ENCODE data around the gene E2F2. TPM values are rescaled to one million over a fixed set of nuclear protein-coding genes. Genes with fewer than 3 reads are reported as not detected.
"Not testable (repeated sequence)": the region's sequence is repeated elsewhere in the genome, so short reads cannot be mapped to it uniquely, and the experiment has no call there.

Gene E2F2
- polyA plus RNA-seq, 1 donor from 2014 or later, result 2.2 TPM

DNA sequence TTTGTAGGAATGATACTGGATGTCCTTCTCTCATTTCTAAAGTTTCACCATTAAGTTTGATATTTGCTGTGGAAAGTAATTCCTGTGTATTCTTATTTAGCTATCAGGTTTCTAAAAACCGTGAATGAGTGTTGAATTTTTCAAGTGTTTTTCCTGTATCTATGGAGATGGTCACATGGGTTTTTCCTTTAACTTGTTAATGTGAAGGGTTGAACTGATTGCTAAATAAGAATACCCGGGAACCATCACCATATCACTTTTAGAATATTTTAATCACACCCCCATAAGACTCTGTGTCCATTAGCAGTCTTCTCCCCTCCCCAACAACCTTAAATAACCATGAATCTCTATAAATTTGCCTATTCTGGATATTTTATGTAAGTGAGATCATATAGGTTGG lies 30.6 kb downstream of the E2F2 start:
- H3K27ac Mint-ChIP-seq, result no peak overlapping the region
- peak overlapping the region in 2 of 4 donors; percentile 49 to 70 for H3K4me3 Mint-ChIP-seq

DNA sequence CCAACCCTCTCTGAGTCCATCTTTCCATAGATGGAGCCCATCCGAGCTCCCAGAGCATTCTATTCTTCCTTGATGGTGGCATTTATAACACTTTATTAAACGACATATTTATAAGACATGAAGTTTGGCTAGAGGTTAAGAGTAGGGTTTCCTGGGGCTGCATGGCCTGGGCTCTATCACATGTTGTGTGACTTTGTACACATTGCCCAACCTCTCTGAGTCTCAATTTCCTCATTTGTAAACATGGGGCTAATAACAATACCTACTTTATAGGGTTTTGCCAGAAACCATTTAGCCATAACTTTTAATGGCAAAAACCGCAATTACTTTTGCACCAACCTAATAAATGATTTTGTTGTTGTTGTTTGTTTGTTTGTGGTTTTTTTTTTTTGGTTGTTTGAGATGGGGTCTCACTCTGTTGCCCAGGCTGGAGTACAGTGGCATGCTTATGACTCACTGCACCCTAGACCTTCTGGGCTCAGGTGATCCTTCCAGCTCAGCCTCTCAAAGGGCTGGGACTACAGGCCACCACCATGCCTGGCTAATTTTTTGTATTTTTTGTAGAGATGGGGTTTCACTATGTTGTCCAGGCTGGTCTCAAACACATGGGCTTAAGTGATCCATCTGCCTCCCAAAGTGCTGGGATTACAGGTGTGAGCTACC lies 33.1 kb downstream of the E2F2 start:
- peaks cover 9 to 17% (median 13%) of the 10 kb centered on the region in 3 donors for H3K4me1 Mint-ChIP-seq
- no peaks in the 10 kb centered on the region for H3K9me3 Mint-ChIP-seq
- H3K4me3 Mint-ChIP-seq, result no peak overlapping the region
- no peak overlapping the region for H3K27ac Mint-ChIP-seq
- H3K36me3 Mint-ChIP-seq, result no peaks in the 10 kb centered on the region
- no peaks in the 10 kb centered on the region for H3K27me3 Mint-ChIP-seq

More for the DNA sequence above, 30.6 kb downstream of the E2F2 start:
- Mint-ChIP-seq H3K36me3 (no peaks in the 10 kb centered on the region), H3K4me1 (peaks cover 9 to 17% (median 14%) of the 10 kb centered on the region in 3 donors), H3K27me3 (no peaks in the 10 kb centered on the region), H3K9me3 (no peaks in the 10 kb centered on the region)

DNA sequence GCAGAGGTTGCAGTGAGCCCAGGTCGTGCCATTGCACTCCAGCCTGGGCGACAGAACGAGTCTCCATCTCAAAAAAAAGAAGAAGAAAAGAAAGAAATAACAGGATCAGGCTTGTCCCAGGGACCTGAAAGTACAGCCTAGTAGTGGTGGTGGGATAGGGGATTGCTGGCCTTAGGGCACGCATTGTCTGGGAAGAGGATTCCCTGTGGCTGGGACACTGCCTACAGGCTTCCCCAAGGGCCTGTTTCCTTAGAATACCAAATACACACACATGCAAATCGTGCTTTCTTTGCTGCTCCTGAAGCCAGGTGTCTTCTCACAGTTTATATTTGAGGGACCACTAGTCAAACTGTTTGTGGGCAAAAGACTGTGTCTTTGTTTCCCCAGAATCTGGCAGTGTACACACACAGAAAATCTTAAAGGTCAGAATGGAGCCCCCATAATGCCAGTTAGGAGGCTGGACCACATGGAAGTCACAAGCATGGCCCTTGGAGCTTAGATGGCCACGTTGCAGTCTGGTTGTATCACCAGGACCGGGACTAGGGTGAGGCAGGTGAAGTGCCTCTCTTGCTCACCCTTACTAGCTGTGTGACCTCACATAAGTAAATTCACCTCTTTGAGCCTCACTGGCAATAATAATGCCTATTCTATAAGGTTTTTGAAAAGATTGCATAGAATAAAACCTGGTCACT lies 34.4 kb downstream of the E2F2 start:
- Mint-ChIP-seq H3K36me3 (peaks cover 2% of the 10 kb centered on the region), H3K27ac (peak overlapping the region in 1 of 3 donors; percentile 48), H3K4me1 (peaks cover 9 to 15% (median 13%) of the 10 kb centered on the region in 3 donors), H3K27me3 (peaks cover 1% of the 10 kb centered on the region), H3K9me3 (no peaks in the 10 kb centered on the region), H3K4me3 (no peak overlapping the region)

DNA sequence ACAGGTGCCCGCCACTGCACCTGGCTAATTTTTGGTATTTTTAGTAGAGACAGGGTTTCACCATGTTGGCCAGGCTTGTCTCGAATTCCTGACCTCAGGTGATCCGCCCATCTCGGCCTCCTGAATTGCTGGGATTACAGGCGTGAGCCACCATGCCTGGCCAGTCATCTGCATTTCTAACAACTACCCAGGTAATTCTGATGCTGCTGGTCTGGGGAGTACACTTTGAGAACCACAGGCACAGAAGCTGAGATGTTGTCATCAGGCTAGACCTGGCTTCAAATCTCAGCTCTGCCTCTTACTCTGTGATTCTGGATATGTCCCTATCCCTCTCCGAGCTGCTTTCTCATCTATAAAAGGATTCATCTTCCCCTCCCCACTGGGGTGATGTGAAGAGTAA lies 36.2 kb downstream of the E2F2 start:
- not testable (repeated sequence) for H3K4me3 Mint-ChIP-seq, H3K4me1 Mint-ChIP-seq, H3K9me3 Mint-ChIP-seq, H3K27ac Mint-ChIP-seq, H3K36me3 Mint-ChIP-seq, H3K27me3 Mint-ChIP-seq

DNA sequence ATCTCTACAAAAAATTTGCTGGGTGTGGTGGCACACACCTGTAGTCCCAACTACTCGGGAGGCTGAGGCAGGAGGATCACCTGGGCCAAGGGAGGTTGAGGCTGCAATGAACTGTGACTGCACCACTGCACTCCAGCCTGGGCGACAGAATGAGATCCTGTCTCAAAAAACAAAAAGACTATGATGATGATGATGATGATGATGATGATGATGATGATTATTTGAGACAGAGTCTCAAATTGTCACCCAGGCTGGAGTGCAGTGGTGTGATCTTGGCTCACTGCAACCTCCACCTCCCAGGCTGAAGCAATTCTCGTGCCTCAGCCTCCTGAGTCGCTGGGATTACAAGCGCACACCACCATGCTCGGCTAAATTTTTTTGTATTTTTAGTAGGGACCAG lies 38.3 kb downstream of the E2F2 start:
- not testable (repeated sequence) for H3K36me3 Mint-ChIP-seq, H3K9me3 Mint-ChIP-seq, H3K4me1 Mint-ChIP-seq, H3K4me3 Mint-ChIP-seq, H3K27me3 Mint-ChIP-seq, H3K27ac Mint-ChIP-seq

DNA sequence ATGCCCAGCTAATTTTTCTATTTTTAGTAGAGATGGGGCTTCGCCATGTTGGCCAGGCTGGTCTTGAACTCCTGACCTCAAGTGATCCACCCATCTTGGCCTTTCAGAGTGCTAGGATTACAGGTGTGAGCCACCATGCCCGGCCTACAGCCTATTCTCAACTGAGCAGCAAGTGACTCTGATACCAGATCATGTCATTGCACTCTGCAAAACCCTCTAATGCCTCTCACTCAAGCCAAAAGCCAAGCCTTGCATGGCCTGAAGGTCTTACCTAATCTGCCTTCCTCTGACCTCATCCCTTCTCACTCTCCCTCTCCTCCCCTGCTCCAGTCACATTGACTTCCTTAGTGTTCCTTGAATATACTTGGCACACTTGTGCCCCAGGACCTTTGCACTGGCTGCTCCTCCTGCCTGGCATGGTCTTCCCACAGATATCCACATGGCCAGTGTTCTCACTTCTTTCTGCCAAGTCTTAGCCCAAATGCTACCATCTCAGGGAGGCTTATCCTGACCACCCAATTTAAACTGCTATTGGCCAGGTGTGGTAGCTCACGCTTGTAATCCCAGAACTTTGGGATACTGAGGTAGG lies 38.8 kb downstream of the E2F2 start:
- Mint-ChIP-seq H3K27me3 (peaks cover 9% of the 10 kb centered on the region), H3K36me3 (peaks cover 2% of the 10 kb centered on the region), H3K27ac (no peak overlapping the region), H3K9me3 (no peaks in the 10 kb centered on the region), H3K4me1 (peaks cover 0 to 3% (median 3%) of the 10 kb centered on the region in 3 donors), H3K4me3 (no peak overlapping the region)

DNA sequence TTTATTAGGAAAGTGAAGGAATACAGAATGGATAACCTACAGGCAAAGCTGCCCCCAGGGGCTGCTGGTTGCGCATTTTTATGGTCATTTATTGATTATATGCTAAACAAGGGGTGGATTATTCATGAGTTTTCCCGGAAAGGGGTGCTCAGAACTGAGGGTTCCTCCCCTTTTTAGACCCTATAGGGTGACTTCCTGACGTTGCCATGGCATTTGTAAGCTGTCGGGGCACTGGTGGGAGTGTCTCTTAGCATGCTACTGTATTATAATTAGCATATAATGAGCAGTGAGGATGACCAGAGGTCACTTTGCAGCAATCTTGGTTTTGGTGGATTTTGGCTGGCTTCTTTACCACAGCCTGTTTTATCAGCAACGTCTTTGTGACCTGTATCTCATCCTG lies 41.2 kb downstream of the E2F2 start:
- H3K27ac Mint-ChIP-seq, result peak overlapping the region in 1 of 3 donors; percentile 73
- H3K9me3 Mint-ChIP-seq, result no peaks in the 10 kb centered on the region
- peaks cover 2% of the 10 kb centered on the region for H3K36me3 Mint-ChIP-seq
- H3K27me3 Mint-ChIP-seq, result peaks cover 9% of the 10 kb centered on the region
- H3K4me3 Mint-ChIP-seq, result no peak overlapping the region
- peaks cover 0 to 4% (median 1%) of the 10 kb centered on the region in 3 donors for H3K4me1 Mint-ChIP-seq

DNA sequence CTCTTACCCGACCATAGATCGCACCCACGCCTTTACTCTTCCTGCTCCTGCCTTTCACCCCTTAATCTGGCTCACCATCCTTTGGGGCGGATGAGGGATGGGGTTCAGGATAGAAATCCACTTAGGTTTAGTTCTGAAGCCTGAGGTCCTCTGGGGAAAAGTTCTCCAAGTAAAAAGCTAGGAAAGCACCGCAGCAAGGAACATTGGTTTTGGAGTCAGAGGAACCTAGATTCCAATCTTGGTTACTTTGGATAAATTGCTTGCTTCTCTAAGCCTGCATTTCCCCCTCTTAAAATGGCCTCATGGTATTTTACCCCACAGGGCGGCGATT lies 46.1 kb downstream of the E2F2 start:
- no peaks in the 10 kb centered on the region for H3K36me3 Mint-ChIP-seq
- peaks cover 10% of the 10 kb centered on the region for H3K27me3 Mint-ChIP-seq
- H3K9me3 Mint-ChIP-seq, result no peaks in the 10 kb centered on the region
- H3K4me3 Mint-ChIP-seq, result peak overlapping the region; percentile 58 to 98 (median 90)
- H3K27ac Mint-ChIP-seq, result peak overlapping the region in 1 of 3 donors; percentile 85
- H3K4me1 Mint-ChIP-seq, result peaks cover 16 to 21% (median 20%) of the 10 kb centered on the region in 3 donors

DNA sequence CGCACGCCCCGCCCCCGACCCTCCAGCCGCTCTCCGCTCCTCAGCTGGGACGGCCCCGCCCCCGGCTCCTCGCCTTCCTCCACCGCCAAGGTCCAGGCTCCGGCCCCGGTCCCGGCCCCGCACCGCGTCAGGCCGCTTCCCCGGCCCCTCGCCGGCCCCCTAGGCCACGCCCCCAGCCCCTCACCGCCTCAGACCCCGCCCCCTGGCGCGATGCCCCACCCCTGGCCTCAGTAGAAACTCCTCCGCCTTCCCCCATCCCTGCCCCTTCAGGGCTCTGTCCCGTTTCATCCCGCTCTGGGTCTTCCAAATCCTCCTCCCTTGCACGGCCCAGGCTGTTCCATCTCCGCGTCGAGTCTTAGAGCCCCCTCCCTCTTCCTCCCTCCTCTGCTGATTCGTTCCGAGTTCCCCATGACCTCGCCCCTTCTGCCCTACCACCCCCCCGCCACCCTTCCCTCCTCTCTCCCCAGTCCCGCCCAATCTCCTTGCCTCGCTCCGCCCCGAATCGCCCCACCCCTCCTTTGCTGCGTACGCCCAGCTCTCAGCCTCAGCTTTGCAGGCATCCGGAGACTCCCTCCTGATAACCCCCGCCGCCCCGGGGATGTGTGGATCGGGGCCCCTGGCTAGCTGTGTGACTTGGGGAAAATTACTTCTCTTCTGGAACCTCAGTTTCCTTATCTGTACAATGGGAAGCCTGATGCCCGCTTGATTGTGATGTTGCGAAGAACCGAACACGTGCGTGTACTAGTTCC lies 46.6 kb downstream of the E2F2 start:
- Mint-ChIP-seq H3K4me3 (peak overlapping the region; percentile 58 to 98 (median 90)), H3K9me3 (no peaks in the 10 kb centered on the region), H3K27me3 (peaks cover 9% of the 10 kb centered on the region), H3K4me1 (peaks cover 16 to 21% (median 20%) of the 10 kb centered on the region in 3 donors), H3K36me3 (no peaks in the 10 kb centered on the region), H3K27ac (peak overlapping the region in 1 of 3 donors; percentile 85)

DNA sequence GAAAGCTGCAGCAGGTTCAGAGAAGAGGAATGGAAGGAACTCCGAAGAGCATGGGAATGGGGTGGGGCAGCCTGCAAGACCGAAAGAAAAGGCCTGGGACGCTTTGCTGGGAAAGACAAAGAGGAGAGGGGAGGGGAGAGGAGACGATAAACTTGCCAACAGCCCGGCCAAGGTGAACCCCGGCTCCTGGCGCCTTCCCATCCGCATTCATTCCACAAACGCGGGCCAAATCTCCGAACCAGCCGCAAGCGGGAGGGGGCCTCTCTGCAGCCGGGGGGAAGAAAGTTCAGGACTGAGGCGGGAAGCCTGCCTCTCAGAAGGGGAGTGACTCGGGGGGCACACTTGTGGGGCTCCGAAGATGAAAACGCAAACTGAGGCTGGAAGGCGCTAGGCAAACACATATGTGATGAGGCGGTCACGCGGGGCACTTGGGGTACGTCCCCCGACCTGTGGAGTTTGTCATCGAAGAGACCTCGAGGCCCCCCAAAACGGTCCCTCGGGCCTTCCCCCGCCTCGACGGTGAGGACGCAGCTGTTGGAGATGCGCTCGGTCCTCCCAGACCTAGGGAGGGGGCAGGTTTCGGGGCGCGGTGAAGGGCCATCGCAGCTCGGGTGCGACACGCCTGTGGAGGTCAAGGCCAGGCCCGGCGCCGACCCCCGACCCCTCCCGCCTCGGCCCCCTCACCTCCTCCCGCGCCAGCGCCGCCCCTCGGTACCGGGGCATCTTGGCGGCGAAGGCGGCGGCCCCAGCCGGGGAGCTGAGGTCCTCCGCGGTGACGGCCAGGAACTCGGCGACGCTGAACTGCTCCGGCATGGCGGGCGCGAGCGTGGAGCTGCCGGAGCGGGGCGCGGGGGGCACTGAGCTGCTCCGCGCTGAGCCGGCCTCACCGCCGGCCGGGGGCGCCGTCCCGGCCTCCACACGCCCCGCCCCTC lies 47.4 kb downstream of the E2F2 start, which contains the start of gene ASAP3:
ASAP3 (minus strand) TSS at position 859 of the 932 bp plus-strand sequence; CDS start at position 813, 46 bp downstream.
- H3K27ac Mint-ChIP-seq, result peak within 1 kb of the TSS; percentile 50 to 85 (median 60)
- H3K36me3 Mint-ChIP-seq, result no peaks in the 10 kb centered on the region
- H3K9me3 Mint-ChIP-seq, result no peaks in the 10 kb centered on the region
- H3K4me3 Mint-ChIP-seq, result peak within 1 kb of the TSS; percentile 78 to 98 (median 90)
- peaks cover 9% of the 10 kb centered on the region for H3K27me3 Mint-ChIP-seq
- peaks cover 16 to 21% (median 20%) of the 10 kb centered on the region in 3 donors for H3K4me1 Mint-ChIP-seq

DNA sequence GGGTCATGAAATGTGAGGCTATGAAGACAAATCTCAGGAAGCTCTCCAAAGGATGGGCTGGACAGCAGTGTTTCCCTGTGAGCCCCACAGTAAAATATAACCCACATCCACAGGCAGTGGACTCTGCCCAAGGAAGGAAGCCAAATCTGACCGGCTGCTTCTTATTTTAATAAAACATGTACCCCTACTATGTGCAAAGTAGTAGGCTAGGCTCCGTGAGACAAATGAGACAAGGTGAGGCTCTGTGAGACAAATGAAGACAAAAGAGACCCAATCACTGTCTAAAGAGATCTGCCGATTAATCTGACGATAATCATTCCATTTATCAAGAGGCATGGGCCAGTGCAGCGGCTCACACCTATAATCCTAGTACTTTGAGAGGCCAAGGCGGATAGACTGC lies 49.1 kb downstream of the E2F2 start:
- H3K27ac Mint-ChIP-seq, result no peak overlapping the region
- peak overlapping the region in 3 of 4 donors; percentile 18 to 78 (median 63) for H3K4me3 Mint-ChIP-seq
- H3K36me3 Mint-ChIP-seq, result peaks cover 4% of the 10 kb centered on the region
- H3K27me3 Mint-ChIP-seq, result peaks cover 13% of the 10 kb centered on the region
- H3K9me3 Mint-ChIP-seq, result no peaks in the 10 kb centered on the region
- peaks cover 16 to 21% (median 20%) of the 10 kb centered on the region in 3 donors for H3K4me1 Mint-ChIP-seq

DNA sequence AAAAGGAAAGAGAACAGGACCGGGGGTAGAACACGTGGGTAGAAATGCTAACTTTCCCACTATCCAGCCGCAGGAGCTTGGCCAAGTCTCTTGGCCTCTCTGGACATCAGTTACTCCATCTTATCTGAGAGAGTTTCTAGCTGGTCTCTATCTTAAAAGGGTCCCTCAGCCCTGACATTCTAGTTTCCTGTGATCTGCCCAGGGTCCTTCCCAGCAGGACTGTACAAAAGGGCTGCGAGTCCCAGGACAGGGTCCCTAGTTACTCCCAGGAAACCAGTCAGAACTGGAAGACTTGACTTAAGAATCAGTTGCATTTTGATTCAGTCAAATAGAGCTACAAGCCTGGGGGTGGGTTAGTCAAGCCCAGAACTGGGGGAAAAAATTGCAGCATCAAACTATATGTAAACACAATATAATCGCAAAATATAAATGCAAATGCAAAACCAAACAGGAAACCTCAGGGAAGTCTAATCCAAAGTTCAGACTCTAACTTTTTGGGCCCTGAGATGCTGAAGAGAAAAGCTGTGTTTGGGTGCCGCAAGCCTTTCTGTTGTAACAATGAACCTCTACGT lies 49.9 kb downstream of the E2F2 start:
- H3K36me3 Mint-ChIP-seq, result peaks cover 4% of the 10 kb centered on the region
- no peaks in the 10 kb centered on the region for H3K9me3 Mint-ChIP-seq
- peaks cover 18% of the 10 kb centered on the region for H3K27me3 Mint-ChIP-seq
- peaks cover 17 to 21% (median 18%) of the 10 kb centered on the region in 3 donors for H3K4me1 Mint-ChIP-seq
- H3K27ac Mint-ChIP-seq, result peak overlapping the region in 2 of 3 donors; percentile 37 to 76
- H3K4me3 Mint-ChIP-seq, result peak overlapping the region; percentile 8 to 86 (median 64)

DNA sequence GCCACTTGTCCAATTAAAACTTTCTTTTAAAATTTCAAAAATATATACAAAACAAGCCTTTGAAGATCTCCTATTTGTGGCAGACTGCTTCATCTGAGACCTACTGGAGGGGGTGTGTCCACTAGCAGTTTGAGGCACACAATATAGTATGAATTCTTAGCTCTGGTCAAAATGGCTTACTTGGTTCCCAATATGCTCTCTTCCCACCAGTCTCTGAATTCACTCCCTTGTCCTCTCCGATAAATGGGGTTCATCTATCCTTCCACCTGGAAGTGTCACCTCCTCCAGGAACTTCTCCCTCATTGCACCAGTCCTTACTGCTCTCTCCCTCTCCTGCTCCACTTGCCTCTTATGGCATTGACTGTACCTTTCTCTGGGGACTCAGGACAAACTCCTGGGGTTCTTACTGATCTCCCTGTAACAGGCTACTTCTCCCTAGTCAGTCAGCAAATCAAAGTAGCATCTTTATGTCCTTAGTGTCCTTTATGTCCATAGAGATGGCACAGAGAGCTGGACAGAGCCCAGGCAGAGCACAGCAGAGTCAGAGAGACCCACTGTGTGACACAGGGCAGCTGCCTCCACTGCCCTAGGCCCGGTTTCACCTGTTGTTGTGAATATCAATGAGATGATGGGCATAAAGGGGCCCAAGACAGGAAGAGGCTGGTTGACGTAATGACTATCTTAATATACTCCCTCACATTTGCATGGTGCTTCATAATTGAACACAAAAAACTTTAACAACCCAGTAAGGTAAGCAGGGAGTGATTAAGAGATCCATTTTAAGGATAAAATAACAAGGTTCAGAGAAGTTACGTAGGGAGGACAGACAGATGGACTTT lies 50.6 kb downstream of the E2F2 start:
- Mint-ChIP-seq H3K4me3 (peak overlapping the region in 3 of 4 donors; percentile 49 to 86 (median 78)), H3K9me3 (no peaks in the 10 kb centered on the region), H3K27me3 (peaks cover 18% of the 10 kb centered on the region), H3K27ac (peak overlapping the region in 2 of 3 donors; percentile 37 to 76), H3K36me3 (peaks cover 4% of the 10 kb centered on the region), H3K4me1 (peaks cover 16 to 21% (median 17%) of the 10 kb centered on the region in 3 donors)
